Keratinocyte (primary cell): ENCODE measurements around the gene MT4.

ENCODE experiments used
- EZH2 ChIP-seq: IDR thresholded peaks from one replicate; pipeline ENCODE4 v1.6.1; 2012; ENCODE audit warnings: inconsistent platforms, mild to moderate bottlenecking, low read length, moderate library complexity
- TF ChIP-seq, protein P1 (sequence below), 3 experiments: IDR thresholded peaks in 1 of 3; conservative IDR thresholded peaks in 1 of 3; optimal IDR thresholded peaks in 1 of 3; 2 replicates in 2 of 3; 3 replicates in 1 of 3; pipeline versions ENCODE3 to v1.5.1; 2011; ENCODE audit warnings: low read length in 3 of 3, mild to moderate bottlenecking in 3 of 3, moderate library complexity in 2 of 3, control low read depth in 1 of 3, inconsistent platforms in 1 of 3; ENCODE audit not compliant: insufficient read depth in 2 of 3; ENCODE audit errors: extremely low read depth in 1 of 3

DNA sequence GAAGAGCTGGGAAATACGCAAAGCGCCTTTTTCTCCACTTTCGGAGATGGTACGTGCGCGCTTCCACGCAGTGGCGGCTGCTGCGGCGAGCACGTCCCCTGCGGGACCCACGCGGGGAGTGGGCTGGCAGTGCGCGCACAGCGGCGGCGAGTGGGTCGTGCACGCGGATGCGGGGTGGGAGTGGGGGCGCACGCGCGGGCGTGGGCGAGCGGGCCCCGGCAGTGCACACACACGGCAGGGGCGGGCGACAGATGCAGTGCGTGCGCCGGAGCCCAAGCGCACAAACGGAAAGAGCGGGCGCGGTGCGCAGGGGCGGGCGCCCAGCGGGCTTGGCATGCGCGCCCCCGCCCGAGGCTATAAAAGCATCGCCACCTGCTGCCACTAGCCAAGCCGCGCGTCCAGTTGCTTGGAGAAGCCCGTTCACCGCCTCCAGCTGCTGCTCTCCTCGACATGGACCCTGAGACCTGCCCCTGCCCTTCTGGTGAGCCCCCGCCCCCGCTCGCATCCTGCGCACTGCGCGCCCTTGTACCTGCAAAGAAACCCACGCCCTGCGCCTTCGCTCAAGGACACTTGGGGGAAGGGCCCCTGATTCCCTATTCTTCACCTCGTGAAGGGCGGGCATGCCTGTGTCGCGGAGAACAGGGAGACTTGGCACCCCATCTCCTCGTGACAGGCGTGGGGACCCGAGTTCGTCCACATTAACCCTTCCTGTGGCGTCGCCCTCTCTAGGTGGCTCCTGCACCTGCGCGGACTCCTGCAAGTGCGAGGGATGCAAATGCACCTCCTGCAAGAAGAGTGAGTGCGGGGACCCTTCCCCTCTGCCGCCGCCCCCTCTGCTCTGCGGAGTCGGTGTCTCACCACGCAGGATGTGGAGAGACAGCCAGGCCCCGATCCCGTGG is 24.5 kb downstream of the MT4 start, which contains the start of gene MT3:
- TF ChIP-seq, protein P1, sequence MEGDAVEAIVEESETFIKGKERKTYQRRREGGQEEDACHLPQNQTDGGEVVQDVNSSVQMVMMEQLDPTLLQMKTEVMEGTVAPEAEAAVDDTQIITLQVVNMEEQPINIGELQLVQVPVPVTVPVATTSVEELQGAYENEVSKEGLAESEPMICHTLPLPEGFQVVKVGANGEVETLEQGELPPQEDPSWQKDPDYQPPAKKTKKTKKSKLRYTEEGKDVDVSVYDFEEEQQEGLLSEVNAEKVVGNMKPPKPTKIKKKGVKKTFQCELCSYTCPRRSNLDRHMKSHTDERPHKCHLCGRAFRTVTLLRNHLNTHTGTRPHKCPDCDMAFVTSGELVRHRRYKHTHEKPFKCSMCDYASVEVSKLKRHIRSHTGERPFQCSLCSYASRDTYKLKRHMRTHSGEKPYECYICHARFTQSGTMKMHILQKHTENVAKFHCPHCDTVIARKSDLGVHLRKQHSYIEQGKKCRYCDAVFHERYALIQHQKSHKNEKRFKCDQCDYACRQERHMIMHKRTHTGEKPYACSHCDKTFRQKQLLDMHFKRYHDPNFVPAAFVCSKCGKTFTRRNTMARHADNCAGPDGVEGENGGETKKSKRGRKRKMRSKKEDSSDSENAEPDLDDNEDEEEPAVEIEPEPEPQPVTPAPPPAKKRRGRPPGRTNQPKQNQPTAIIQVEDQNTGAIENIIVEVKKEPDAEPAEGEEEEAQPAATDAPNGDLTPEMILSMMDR (optimal IDR thresholded peaks at IDR 0.05 in 1 of 3, IDR thresholded peaks at IDR 0.05 in 1 of 3, conservative IDR thresholded peaks at IDR 0.05 in 1 of 3; ENCODE audit: extremely low read depth in 1 of 3, insufficient read depth in 2 of 3, low read length in 3 of 3) = no peak
- TF ChIP-seq EZH2 = peak; percentile 44
